HepG2 (cell line): ENCODE data around the gene ZBTB46. TPM values are rescaled to one million over a fixed set of nuclear protein-coding genes. Genes with fewer than 3 reads are reported as not detected.
A peak's percentile ranks its signal among the peaks of the same experiment; 100 is the strongest.

Experiments
- AHR ChIP-seq: IDR thresholded peaks from 2 replicates; pipeline ENCODE4 v1.6.1; 2018; ENCODE audit warnings: missing genetic modification reagents, missing compliant biosample characterization
- HIVEP1 ChIP-seq: sonication (generic); formaldehyde crosslinking; IDR thresholded peaks from 2 replicates; pipeline ENCODE4 v1.4.0; 2020; ENCODE audit warnings: mild to moderate bottlenecking, missing genetic modification reagents
- HOXA3 ChIP-seq: sonication (generic); formaldehyde crosslinking; IDR thresholded peaks from 2 replicates; pipeline ENCODE4 v1.5.0; 2020; ENCODE audit warnings: missing genetic modification reagents
- IKZF4 ChIP-seq: sonication (generic); formaldehyde crosslinking; IDR thresholded peaks from 2 replicates; pipeline ENCODE4 v1.5.1; 2020; ENCODE audit warnings: borderline replicate concordance, mild to moderate bottlenecking, low read depth, missing genetic modification reagents; ENCODE audit errors: not compliant biosample characterization
- MED13 ChIP-seq: sonication (generic); formaldehyde crosslinking; IDR thresholded peaks from 2 replicates; pipeline ENCODE4 v1.5.0; 2020; ENCODE audit warnings: missing genetic modification reagents
- MTF1 ChIP-seq: sonication (generic); formaldehyde crosslinking; IDR thresholded peaks from 2 replicates; pipeline ENCODE4 v1.5.0; 2020; ENCODE audit warnings: missing genetic modification reagents
- NR3C1 ChIP-seq: sonication (generic); formaldehyde crosslinking; IDR thresholded peaks from 2 replicates; pipeline ENCODE4 v1.4.0; 2020; ENCODE audit warnings: missing genetic modification reagents
- RBFOX2 ChIP-seq: fragments of 200-400 bp; formaldehyde crosslinking; IDR thresholded peaks from 2 replicates; pipeline ENCODE4 v1.6.1; 2017; ENCODE audit warnings: low read depth, mild to moderate bottlenecking, low read length
- RFXANK ChIP-seq: IDR thresholded peaks from 2 replicates; pipeline ENCODE4 v1.6.1; 2016
- SALL1 ChIP-seq: sonication (generic); formaldehyde crosslinking; IDR thresholded peaks from 2 replicates; pipeline ENCODE4 v1.8.0; 2022; ENCODE audit warnings: mild to moderate bottlenecking, missing genetic modification reagents
- SPEN ChIP-seq: sonication (generic); formaldehyde crosslinking; IDR thresholded peaks from 2 replicates; pipeline ENCODE4 v1.5.1; 2020; ENCODE audit warnings: low read depth, mild to moderate bottlenecking, missing genetic modification reagents
- TP53 ChIP-seq: sonication (generic); formaldehyde crosslinking; conservative IDR thresholded peaks from 2 replicates; pipeline ENCODE4 v1.4.0; 2020; ENCODE audit warnings: missing genetic modification reagents
- ZFX ChIP-seq: sonication (generic); formaldehyde crosslinking; IDR thresholded peaks from 2 replicates; pipeline ENCODE4 v1.4.0; 2020; ENCODE audit warnings: mild to moderate bottlenecking, low read depth, missing genetic modification reagents, moderate library complexity
- ZKSCAN8 ChIP-seq: IDR thresholded peaks from 2 replicates; pipeline ENCODE4 v1.6.1; 2016; ENCODE audit warnings: borderline replicate concordance, missing genetic modification reagents, missing compliant biosample characterization
- ZNF263 ChIP-seq: sonication (generic); formaldehyde crosslinking; IDR thresholded peaks from 2 replicates; pipeline ENCODE4 v1.4.0; 2020; ENCODE audit warnings: missing genetic modification reagents
- ZNF614 ChIP-seq: IDR thresholded peaks from 2 replicates; pipeline ENCODE4 v1.6.1; 2018; ENCODE audit warnings: missing biosample characterization, missing genetic modification reagents, inconsistent platforms, borderline replicate concordance
- ZNF747 ChIP-seq: sonication (generic); formaldehyde crosslinking; IDR thresholded peaks from 2 replicates; pipeline ENCODE4 v1.8.1; 2023; ENCODE audit warnings: missing genetic modification reagents, mild to moderate bottlenecking, borderline replicate concordance
- ZNF776 ChIP-seq: sonication (generic); formaldehyde crosslinking; IDR thresholded peaks from 2 replicates; pipeline ENCODE4 v1.4.0; 2020; ENCODE audit warnings: mild to moderate bottlenecking, missing genetic modification reagents
- ZZZ3 ChIP-seq: sonication (generic); formaldehyde crosslinking; IDR thresholded peaks from 2 replicates; pipeline ENCODE4 v1.4.0; 2020; ENCODE audit warnings: missing genetic modification reagents, mild to moderate bottlenecking, borderline replicate concordance
- polyA plus RNA-seq, 8 experiments: library from polyadenylated mRNA; depleted of rRNA in 3 of 8; stranded (reverse) in 7 of 8; unstranded in 1 of 8; fragments of >200 nt; fragmentation: Illumina TruSeq in 4 of 8; extraction: Trizol in 4 of 8; gene quantifications; 2 replicates each; pipeline versions ENCODE4 v1.2.1 to v1.2.3, GENCODE V29; 2011 to 2016; ENCODE audit warnings: low read depth in 4 of 8, missing spikeins in 1 of 8, mixed read lengths in 1 of 8; ENCODE audit not compliant: insufficient read depth in 1 of 8
- total RNA-seq, 5 experiments: library from RNA; depleted of rRNA; stranded (reverse); fragments of >200 nt; fragmentation: Illumina TruSeq; extraction: Trizol; gene quantifications; 2 replicates each; pipeline ENCODE4 v1.2.3, GENCODE V29; 2016; ENCODE audit warnings: low read depth in 1 of 5
- TF ChIP-seq, protein P1 (sequence below): sonication (generic); formaldehyde crosslinking; IDR thresholded peaks from 2 replicates; pipeline ENCODE4 v1.5.0; 2020; ENCODE audit warnings: missing genetic modification reagents, mild to moderate bottlenecking, borderline replicate concordance
- TF ChIP-seq, protein P2 (sequence below), 2 experiments: fragments of 450-650 bp in 1 of 2; sonication (generic) in 1 of 2; formaldehyde crosslinking in 1 of 2; IDR thresholded peaks; 2 replicates each; pipeline versions ENCODE4 v1.6.1 to v1.8.0; 2016 to 2022; ENCODE audit warnings: antibody characterized with exemption in 1 of 2, mild to moderate bottlenecking in 1 of 2, missing genetic modification reagents in 1 of 2

Gene ZBTB46
- total and polyA plus RNA-seq, 2 of the 13 experiments (the other 11 are each of a cell fraction or from before 2014, with no cell fraction given), result 1.6 to 13.5 TPM

DNA sequence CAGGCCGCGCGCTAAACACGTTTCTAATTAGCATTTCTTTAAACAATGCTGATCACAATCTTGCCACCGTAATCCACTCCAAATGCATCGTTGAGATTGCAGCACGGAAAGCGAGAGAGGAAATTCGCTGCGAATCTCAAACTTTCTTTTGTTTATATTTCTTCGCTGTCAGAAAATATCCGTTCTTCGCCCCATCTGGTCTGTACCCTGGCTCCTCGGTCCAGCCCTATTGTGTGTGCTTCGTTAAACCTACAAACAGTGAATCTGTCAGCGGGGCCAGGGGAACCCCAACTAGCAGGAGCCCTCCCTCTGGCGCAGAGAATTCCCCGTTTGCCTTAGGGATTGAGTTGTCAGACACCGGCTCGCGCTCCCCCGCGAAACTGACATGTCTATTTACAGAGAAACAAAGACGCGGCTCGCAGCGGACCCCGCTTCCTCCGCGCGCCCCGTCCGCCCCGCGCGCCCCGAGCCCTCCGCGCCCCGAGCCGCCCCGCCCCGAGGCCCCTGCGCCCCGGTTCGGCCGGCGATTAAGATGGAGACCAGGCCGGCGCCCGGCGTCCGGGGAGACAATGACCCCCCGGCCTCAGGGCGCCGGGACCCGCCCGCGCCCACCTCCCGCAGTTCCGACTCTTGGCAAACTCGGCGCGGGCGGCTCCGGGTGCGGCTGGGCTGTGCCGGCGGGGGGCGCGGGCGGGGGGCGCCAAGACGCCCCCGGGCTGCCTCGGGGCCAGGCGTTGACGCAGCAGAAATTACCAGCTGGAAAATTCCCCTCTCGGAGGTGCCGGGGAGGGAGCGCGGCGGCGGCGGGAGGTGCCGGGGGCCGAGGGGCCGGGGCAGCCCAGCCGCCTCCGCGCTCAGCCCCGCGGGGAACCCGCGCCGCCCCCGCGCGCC is 874 bp downstream of the ZBTB46 start (continued):
- TF ChIP-seq HIVEP1 (CRISPR knock-in tag), result no peak
- TF ChIP-seq ZKSCAN8 (CRISPR knock-in tag), result no peak
- TF ChIP-seq ZNF614 (CRISPR knock-in tag), result no peak
- TF ChIP-seq ZNF747, result no peak
- TF ChIP-seq, protein P1, sequence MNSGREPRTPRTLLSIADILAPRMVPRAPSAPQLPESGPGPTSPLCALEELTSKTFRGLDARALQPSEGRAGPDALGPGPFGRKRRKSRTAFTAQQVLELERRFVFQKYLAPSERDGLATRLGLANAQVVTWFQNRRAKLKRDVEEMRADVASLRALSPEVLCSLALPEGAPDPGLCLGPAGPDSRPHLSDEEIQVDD, result no peak
- no peak for TF ChIP-seq ZZZ3 (CRISPR knock-in tag)
- no peak for TF ChIP-seq TP53 (CRISPR knock-in tag)
- TF ChIP-seq ZNF776 (CRISPR knock-in tag), result no peak
- TF ChIP-seq, protein P2, sequence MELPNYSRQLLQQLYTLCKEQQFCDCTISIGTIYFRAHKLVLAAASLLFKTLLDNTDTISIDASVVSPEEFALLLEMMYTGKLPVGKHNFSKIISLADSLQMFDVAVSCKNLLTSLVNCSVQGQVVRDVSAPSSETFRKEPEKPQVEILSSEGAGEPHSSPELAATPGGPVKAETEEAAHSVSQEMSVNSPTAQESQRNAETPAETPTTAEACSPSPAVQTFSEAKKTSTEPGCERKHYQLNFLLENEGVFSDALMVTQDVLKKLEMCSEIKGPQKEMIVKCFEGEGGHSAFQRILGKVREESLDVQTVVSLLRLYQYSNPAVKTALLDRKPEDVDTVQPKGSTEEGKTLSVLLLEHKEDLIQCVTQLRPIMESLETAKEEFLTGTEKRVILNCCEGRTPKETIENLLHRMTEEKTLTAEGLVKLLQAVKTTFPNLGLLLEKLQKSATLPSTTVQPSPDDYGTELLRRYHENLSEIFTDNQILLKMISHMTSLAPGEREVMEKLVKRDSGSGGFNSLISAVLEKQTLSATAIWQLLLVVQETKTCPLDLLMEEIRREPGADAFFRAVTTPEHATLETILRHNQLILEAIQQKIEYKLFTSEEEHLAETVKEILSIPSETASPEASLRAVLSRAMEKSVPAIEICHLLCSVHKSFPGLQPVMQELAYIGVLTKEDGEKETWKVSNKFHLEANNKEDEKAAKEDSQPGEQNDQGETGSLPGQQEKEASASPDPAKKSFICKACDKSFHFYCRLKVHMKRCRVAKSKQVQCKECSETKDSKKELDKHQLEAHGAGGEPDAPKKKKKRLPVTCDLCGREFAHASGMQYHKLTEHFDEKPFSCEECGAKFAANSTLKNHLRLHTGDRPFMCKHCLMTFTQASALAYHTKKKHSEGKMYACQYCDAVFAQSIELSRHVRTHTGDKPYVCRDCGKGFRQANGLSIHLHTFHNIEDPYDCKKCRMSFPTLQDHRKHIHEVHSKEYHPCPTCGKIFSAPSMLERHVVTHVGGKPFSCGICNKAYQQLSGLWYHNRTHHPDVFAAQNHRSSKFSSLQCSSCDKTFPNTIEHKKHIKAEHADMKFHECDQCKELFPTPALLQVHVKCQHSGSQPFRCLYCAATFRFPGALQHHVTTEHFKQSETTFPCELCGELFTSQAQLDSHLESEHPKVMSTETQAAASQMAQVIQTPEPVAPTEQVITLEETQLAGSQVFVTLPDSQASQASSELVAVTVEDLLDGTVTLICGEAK (IDR thresholded peaks at IDR 0.05), result no peak
- TF ChIP-seq, protein P2 (CRISPR knock-in tag; IDR thresholded peaks at IDR 0.05), result no peak
- TF ChIP-seq AHR (CRISPR knock-in tag), result no peak
- no peak for TF ChIP-seq SPEN (CRISPR knock-in tag)
- no peak for TF ChIP-seq NR3C1 (CRISPR knock-in tag)
- no peak for TF ChIP-seq RFXANK (CRISPR knock-in tag)
- TF ChIP-seq IKZF4, result no peak
- no peak for TF ChIP-seq MTF1
- TF ChIP-seq RBFOX2, result peak; percentile 44; the same call in 1 of the 2 replicates
- no peak for TF ChIP-seq ZFX (CRISPR knock-in tag)
- 0 out of 2 replicates have a peak, but pooled peaks have one; percentile 3 for TF ChIP-seq SALL1 (CRISPR knock-in tag)
- no peak for TF ChIP-seq ZNF263 (CRISPR knock-in tag)
- no peak for TF ChIP-seq MED13 (CRISPR knock-in tag)
- 0 out of 2 replicates have a peak, but pooled peaks have one; percentile 11 for TF ChIP-seq HOXA3
